Measurements from ENCODE around the gene PARS2.

PARS2 gene

GRCh38 chr1:54804471-54805132, 40.3 kb upstream of the PARS2 start:
- TF ChIP-seq POLR2AphosphoS5 (IDR thresholded peaks at IDR 0.05; ENCODE audit: low read depth, low read length) (no peak), REST (IDR thresholded peaks at IDR 0.05; ENCODE audit: insufficient read depth in 1 of 2, low read depth in 2 of 2, low read length in 2 of 2) (no peak), FOXP2 (optimal IDR thresholded peaks at IDR 0.05; ENCODE audit: borderline replicate concordance, extremely low read depth, extremely low read length, insufficient read depth) (no peak), SIN3A (IDR thresholded peaks at IDR 0.05; ENCODE audit: borderline replicate concordance, insufficient read depth, low read length) (no peak), TAF1 (IDR thresholded peaks at IDR 0.05; ENCODE audit: borderline replicate concordance, insufficient read depth, low read length) (no peak)

GRCh38 chr1:54803761-54804470, 39.6 kb upstream of the PARS2 start:
- TF ChIP-seq POLR2AphosphoS5 (IDR thresholded peaks at IDR 0.05; ENCODE audit: low read depth, low read length) (no peak), REST (IDR thresholded peaks at IDR 0.05; ENCODE audit: insufficient read depth in 1 of 2, low read depth in 2 of 2, low read length in 2 of 2) (peak in 1 of 2 experiments; percentile 82; a peak in 2 of 4 replicates)

- no peak for TF ChIP-seq FOXP2 (optimal IDR thresholded peaks at IDR 0.05; ENCODE audit: borderline replicate concordance, extremely low read depth, extremely low read length, insufficient read depth)
- no peak for TF ChIP-seq POLR2AphosphoS5 (IDR thresholded peaks at IDR 0.05; ENCODE audit: low read depth, low read length)
- TF ChIP-seq SIN3A (IDR thresholded peaks at IDR 0.05; ENCODE audit: borderline replicate concordance, insufficient read depth, low read length), result no peak
- no peak for TF ChIP-seq REST (IDR thresholded peaks at IDR 0.05; ENCODE audit: insufficient read depth in 1 of 2, low read depth in 2 of 2, low read length in 2 of 2)
- no peak for TF ChIP-seq TAF1 (IDR thresholded peaks at IDR 0.05; ENCODE audit: borderline replicate concordance, insufficient read depth, low read length)
Measured at GRCh38 chr1:54800899-54801759, 36.8 kb upstream of the PARS2 start, which contains the start of gene TTC22. Gene TTC22 (minus strand): TSS chr1:54801323. CDS start chr1:54801163, 160 bp downstream.

- TF ChIP-seq REST (IDR thresholded peaks at IDR 0.05; ENCODE audit: insufficient read depth in 1 of 2, low read depth in 2 of 2, low read length in 2 of 2) (no peak), FOXP2 (optimal IDR thresholded peaks at IDR 0.05; ENCODE audit: borderline replicate concordance, extremely low read depth, extremely low read length, insufficient read depth) (no peak), TAF1 (IDR thresholded peaks at IDR 0.05; ENCODE audit: borderline replicate concordance, insufficient read depth, low read length) (no peak)
Measured at GRCh38 chr1:54800041-54800898, 35.9 kb upstream of the PARS2 start.
